ENCODE measurements around the gene IFIT3.

GRCh38 chr10:89280508-89280907, 47.3 kb upstream of the IFIT3 start:
- no peak for TF ChIP-seq JUND (IDR thresholded peaks at IDR 0.05)
- no peak for TF ChIP-seq CTCF (IDR thresholded peaks at IDR 0.05)
- TF ChIP-seq EZH2phosphoT487 (IDR thresholded peaks at IDR 0.05; ENCODE audit: borderline replicate concordance, low read depth) = no peak
- TF ChIP-seq RAD21 (IDR thresholded peaks at IDR 0.05; ENCODE audit: low read length) = no peak
- TF ChIP-seq ZBTB33 (IDR thresholded peaks at IDR 0.05; ENCODE audit: borderline replicate concordance, low read depth) = no peak
- TF ChIP-seq TAF1 (IDR thresholded peaks at IDR 0.05; ENCODE audit: borderline replicate concordance, low read depth, low read length) = no peak
- TF ChIP-seq REST (IDR thresholded peaks at IDR 0.05; ENCODE audit: low read depth, low read length) = no peak
- no peak for TF ChIP-seq PBX3 (IDR thresholded peaks at IDR 0.05)

All from SK-N-SH (cell line).